Smooth muscle cell (in vitro differentiated cells): ENCODE results near the gene C5. TPM values are rescaled to one million over a fixed set of nuclear protein-coding genes. Genes with fewer than 3 reads are reported as not detected.

Source experiments
- DNase-seq: peaks from one replicate; lab custom pipeline; 2025; ENCODE audit not compliant: unreplicated experiment; lab: John Stamatoyannopoulos, UW
- H2AFZ ChIP-seq: fragments of 200-600 bp; sonication (generic); 2 replicates; pipeline ENCODE4 v1.6.0; 2016; ENCODE audit warnings: antibody characterized with exemption, low read depth, mild to moderate bottlenecking
- H3F3A ChIP-seq: fragments of 200-600 bp; sonication (generic); 2 replicates; pipeline ENCODE4 v1.6.0; 2017; ENCODE audit warnings: antibody characterized with exemption, low read depth
- H3K27ac ChIP-seq: fragments of 200-600 bp; sonication (generic); 2 replicates; pipeline ENCODE4 v1.5.1; 2016; ENCODE audit warnings: low read depth, mild to moderate bottlenecking
- H3K27me3 ChIP-seq: fragments of 200-600 bp; sonication (generic); 2 replicates; pipeline ENCODE4 v1.6.1; 2016; ENCODE audit warnings: low read depth, mild to moderate bottlenecking
- H3K36me3 ChIP-seq: fragments of 200-600 bp; sonication (generic); 2 replicates; pipeline ENCODE4 v1.5.1; 2016; ENCODE audit warnings: low read depth
- H3K4me1 ChIP-seq: fragments of 200-600 bp; sonication (generic); 2 replicates; pipeline ENCODE4 v1.5.1; 2016; ENCODE audit warnings: low read depth
- H3K4me2 ChIP-seq: fragments of 200-600 bp; sonication (generic); 2 replicates; pipeline ENCODE4 v1.6.0; 2016; ENCODE audit warnings: mild to moderate bottlenecking
- H3K4me3 ChIP-seq: fragments of 200-600 bp; sonication (generic); 2 replicates; pipeline ENCODE4 v1.5.1; 2016; ENCODE audit warnings: mild to moderate bottlenecking
- H3K79me2 ChIP-seq: fragments of 200-600 bp; sonication (generic); 2 replicates; pipeline ENCODE4 v1.6.0; 2016; ENCODE audit warnings: low read depth, mild to moderate bottlenecking
- H3K9ac ChIP-seq: fragments of 200-600 bp; sonication (generic); 2 replicates; pipeline ENCODE4 v1.6.0; 2016; ENCODE audit warnings: low read depth
- H3K9me3 ChIP-seq: fragments of 200-600 bp; sonication (generic); replicated peaks from 2 replicates; pipeline ENCODE4 v1.5.1; 2016; ENCODE audit warnings: low read depth
- H4K20me1 ChIP-seq: fragments of 200-600 bp; sonication (generic); 2 replicates; pipeline ENCODE4 v1.6.0; 2016; ENCODE audit warnings: low read depth
- CTCF ChIP-seq: fragments of 200-600 bp; sonication (generic); IDR thresholded peaks from 2 replicates; pipeline ENCODE4 v1.5.1; 2017; ENCODE audit warnings: borderline replicate concordance, mild to moderate bottlenecking, antibody characterized with exemption; ENCODE audit not compliant: insufficient read depth, poor library complexity, severe bottlenecking
- WGBS: methylation state at CpG from one replicate; pipeline ENCODE4 v1.1.7; 2016; ENCODE audit warnings: low lambda C conversion rate; 5-methylcytosine and 5-hydroxymethylcytosine counted together
- polyA plus RNA-seq: library from polyadenylated mRNA; unstranded; fragments of >200 nt; fragmentation: Nextera tagmentation; extraction: Ambion mirVana; gene quantifications from 2 replicates; pipeline ENCODE4 v1.2.1, GENCODE V29; 2016
- total RNA-seq: library from RNA; depleted of rRNA; stranded (reverse); fragments of >200 nt; gene quantifications from 2 replicates; pipeline ENCODE4 v1.2.3, GENCODE V29; 2014

The C5 gene
- total and polyA plus RNA-seq, 2 experiments from 2014 or later = 0.57 to 0.76 TPM

- no peak overlapping the region for H3K4me2 ChIP-seq
- H3K27me3 ChIP-seq = no peaks in the 10 kb centered on the region
- H3K9ac ChIP-seq = no peak overlapping the region
- H3K9me3 ChIP-seq = no peaks in the 10 kb centered on the region
- H2AFZ ChIP-seq = no peak overlapping the region
- H3K79me2 ChIP-seq = no peaks in the 10 kb centered on the region
- 50% methylated on average over 7 of the region's 8 CpGs for WGBS
- no peak for TF ChIP-seq CTCF
- no peaks in the 10 kb centered on the region for H4K20me1 ChIP-seq
- peaks cover 6% of the 10 kb centered on the region for H3K4me1 ChIP-seq
- no peak overlapping the region for H3K4me3 ChIP-seq
- H3K36me3 ChIP-seq = no peaks in the 10 kb centered on the region
- H3K27ac ChIP-seq = no peak overlapping the region
- peaks cover 9% of the 10 kb centered on the region for H3F3A ChIP-seq
- DNase-seq = no peak
Measured at GRCh38 chr9:120942186-120943001, 107.7 kb downstream of the C5 start.

DNA sequence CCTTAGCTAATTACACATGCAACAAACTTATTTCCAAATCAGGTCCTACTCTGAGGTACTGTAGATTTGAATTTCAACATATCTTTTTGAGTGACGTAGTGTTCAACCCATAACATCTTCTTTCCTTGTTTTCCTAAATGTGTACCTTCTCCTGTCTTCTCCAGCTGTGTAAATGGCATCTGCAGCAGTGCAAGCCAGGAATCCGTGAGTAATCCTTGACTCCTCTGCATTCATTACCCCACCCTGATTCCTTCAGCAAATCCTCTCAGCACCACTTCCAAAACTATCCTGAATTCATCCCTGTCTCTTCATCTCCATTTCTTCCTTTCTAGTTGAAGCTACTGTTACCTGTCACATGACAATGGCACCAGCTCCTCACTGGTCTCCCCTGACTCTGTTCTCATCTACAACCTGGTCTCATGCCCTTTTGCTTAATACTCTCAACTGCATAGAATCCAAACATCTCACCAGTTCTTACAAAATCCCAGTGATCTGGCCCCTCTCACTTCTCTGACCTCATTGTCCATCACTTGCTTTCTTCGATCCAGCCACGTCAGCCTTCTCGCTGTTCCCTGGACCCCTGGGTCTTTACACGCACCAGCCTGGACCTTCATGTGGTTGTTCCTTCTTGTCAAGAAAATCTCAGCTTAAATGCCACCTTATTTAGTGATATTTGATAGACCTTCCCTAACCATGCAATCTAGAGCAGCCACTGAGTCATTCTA, 108.9 kb downstream of the C5 start:
- H3K4me1 ChIP-seq = peaks cover 6% of the 10 kb centered on the region
- H2AFZ ChIP-seq = no peak overlapping the region
- no peaks in the 10 kb centered on the region for H3K9me3 ChIP-seq
- no peaks in the 10 kb centered on the region for H3K79me2 ChIP-seq
- no peak for TF ChIP-seq CTCF
- H3K4me3 ChIP-seq = no peak overlapping the region
- H3K27me3 ChIP-seq = no peaks in the 10 kb centered on the region
- peaks cover 15% of the 10 kb centered on the region for H3F3A ChIP-seq
- no peak overlapping the region for H3K27ac ChIP-seq
- no peak overlapping the region for H3K9ac ChIP-seq
- H4K20me1 ChIP-seq = no peaks in the 10 kb centered on the region
- H3K36me3 ChIP-seq = no peaks in the 10 kb centered on the region
- WGBS = 81% methylated on average over 6 of the region's 6 CpGs
- DNase-seq = no peak
- no peak overlapping the region for H3K4me2 ChIP-seq

DNA sequence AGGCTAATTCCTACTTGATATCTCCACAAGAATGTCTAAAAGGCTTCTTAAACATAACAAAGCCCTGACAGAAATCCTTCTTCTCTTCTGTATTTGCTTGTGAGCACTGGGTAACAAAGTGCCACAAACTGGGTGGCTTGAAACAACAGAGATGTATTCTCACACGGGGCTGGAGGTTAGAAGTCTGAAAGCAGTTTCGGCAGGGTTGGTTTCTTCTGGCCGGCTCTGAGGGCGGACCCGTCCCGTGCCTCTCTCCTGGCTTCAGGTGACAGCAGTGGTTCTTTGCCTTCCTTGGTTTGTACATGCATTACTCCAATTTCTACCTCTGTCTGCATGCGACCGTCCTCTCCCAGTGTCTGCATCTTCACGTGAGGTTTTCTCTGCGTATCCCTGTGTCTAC, 109.5 kb downstream of the C5 start:
- no peak for TF ChIP-seq CTCF

More for the DNA sequence above, 109.5 kb downstream of the C5 start:
- Histone ChIP-seq H2AFZ (no peak overlapping the region), H3K36me3 (no peaks in the 10 kb centered on the region), H3K9ac (no peak overlapping the region), H3F3A (peaks cover 15% of the 10 kb centered on the region), H3K27me3 (no peaks in the 10 kb centered on the region), H4K20me1 (no peaks in the 10 kb centered on the region), H3K79me2 (no peaks in the 10 kb centered on the region), H3K4me1 (peaks cover 6% of the 10 kb centered on the region), H3K9me3 (no peaks in the 10 kb centered on the region), H3K4me2 (no peak overlapping the region), H3K4me3 (no peak overlapping the region), H3K27ac (no peak overlapping the region)
- DNase-seq = no peak
- 86% methylated on average over 10 of the region's 10 CpGs for WGBS
